ENCODE data around the gene ALS2CL. TPM values are rescaled to one million over a fixed set of nuclear protein-coding genes. Genes with fewer than 3 reads are reported as not detected.

ALS2CL gene
- total RNA-seq, 1 experiment from 2014 or later: 0.24 TPM

- Histone ChIP-seq H3K4me1 (ENCODE audit: insufficient read depth, low read length, poor library complexity, severe bottlenecking) (no peaks in the 10 kb centered on the region), H3K27ac (ENCODE audit: low read depth, low read length, poor library complexity, severe bottlenecking) (no peak overlapping the region), H3K9me3 (ENCODE audit: low read depth, low read length, poor library complexity, severe bottlenecking) (no peaks in the 10 kb centered on the region), H3K36me3 (ENCODE audit: insufficient read depth, low read length, poor library complexity, severe bottlenecking) (no peaks in the 10 kb centered on the region), H3K4me3 (ENCODE audit: low read depth, low read length, poor library complexity, severe bottlenecking) (no peak overlapping the region), H3K27me3 (replicated peaks; ENCODE audit: insufficient read depth, low read depth, low read length, poor library complexity) (no peaks in the 10 kb centered on the region)
- no TSS peak for BruUV-seq (replicated peaks)
- ChIA-PET POLR2A (ENCODE audit: low non-redundant PET) (no interaction called here), CTCF (no interaction called here)
- intact Hi-C loops (cut with micrococcal nuclease; ENCODE audit: unreplicated experiment): no loop called here
- no peak for TF ChIP-seq EZH2 (IDR thresholded peaks at IDR 0.05; ENCODE audit: borderline replicate concordance, low read depth, low read length, poor library complexity, severe bottlenecking)
- TF ChIP-seq CTCF (conservative IDR thresholded peaks at IDR 0.05; ENCODE audit: low read depth, low read length): no peak
- no peak for DNase-seq (ENCODE audit: low spot score)
Measured at GRCh38 chr3:46711305-46711704, 17.8 kb upstream of the ALS2CL start.

GRCh38 chr3:46710671-46711295 is 17.3 kb upstream of the ALS2CL start:
- no peak for TF ChIP-seq CTCF (conservative IDR thresholded peaks at IDR 0.05; ENCODE audit: low read depth, low read length)
- TF ChIP-seq EZH2 (IDR thresholded peaks at IDR 0.05; ENCODE audit: borderline replicate concordance, low read depth, low read length, poor library complexity, severe bottlenecking): no peak
- DNase-seq (ENCODE audit: low spot score): no peak

GRCh38 chr3:46710229-46710628 is 16.8 kb upstream of the ALS2CL start:
- Histone ChIP-seq H3K36me3 (ENCODE audit: insufficient read depth, low read length, poor library complexity, severe bottlenecking) (no peaks in the 10 kb centered on the region), H3K27me3 (replicated peaks; ENCODE audit: insufficient read depth, low read depth, low read length, poor library complexity) (no peaks in the 10 kb centered on the region), H3K4me3 (ENCODE audit: low read depth, low read length, poor library complexity, severe bottlenecking) (no peak overlapping the region), H3K9me3 (ENCODE audit: low read depth, low read length, poor library complexity, severe bottlenecking) (no peaks in the 10 kb centered on the region), H3K4me1 (ENCODE audit: insufficient read depth, low read length, poor library complexity, severe bottlenecking) (no peaks in the 10 kb centered on the region), H3K27ac (ENCODE audit: low read depth, low read length, poor library complexity, severe bottlenecking) (no peak overlapping the region)
- no TSS peak for BruUV-seq (replicated peaks)
- POLR2A ChIA-PET (ENCODE audit: low non-redundant PET): no interaction called here
- intact Hi-C loops (cut with micrococcal nuclease; ENCODE audit: unreplicated experiment): no loop called here
- CTCF ChIA-PET: no interaction called here
- no peak for DNase-seq (ENCODE audit: low spot score)
- TF ChIP-seq EZH2 (IDR thresholded peaks at IDR 0.05; ENCODE audit: borderline replicate concordance, low read depth, low read length, poor library complexity, severe bottlenecking) (no peak), CTCF (conservative IDR thresholded peaks at IDR 0.05; ENCODE audit: low read depth, low read length) (no peak)

More at GRCh38 chr3:46710671-46711295, 17.3 kb upstream of the ALS2CL start:
- POLR2A ChIA-PET (ENCODE audit: low non-redundant PET): no interaction called here
- H3K4me3 ChIP-seq (ENCODE audit: low read depth, low read length, poor library complexity, severe bottlenecking): no peak overlapping the region
- intact Hi-C loops (cut with micrococcal nuclease; ENCODE audit: unreplicated experiment): no loop called here
- BruUV-seq (replicated peaks): no TSS peak
- CTCF ChIA-PET: no interaction called here
- no peaks in the 10 kb centered on the region for H3K27me3 ChIP-seq (replicated peaks; ENCODE audit: insufficient read depth, low read depth, low read length, poor library complexity)
- H3K4me1 ChIP-seq (ENCODE audit: insufficient read depth, low read length, poor library complexity, severe bottlenecking): no peaks in the 10 kb centered on the region
- no peaks in the 10 kb centered on the region for H3K9me3 ChIP-seq (ENCODE audit: low read depth, low read length, poor library complexity, severe bottlenecking)
- H3K36me3 ChIP-seq (ENCODE audit: insufficient read depth, low read length, poor library complexity, severe bottlenecking): no peaks in the 10 kb centered on the region
- H3K27ac ChIP-seq (ENCODE audit: low read depth, low read length, poor library complexity, severe bottlenecking): no peak overlapping the region

Measured in A673 (cell line).